CD4-positive, alpha-beta T cell treated with Interleukin-6 at 100 ng/mL for 8 hours (primary cell): ENCODE measurements around the gene SLX1A.
"Not testable (repeated sequence)": the region's sequence is repeated elsewhere in the genome, so short reads cannot be mapped to it uniquely, and the experiment has no call there.

Experiments used
- DNase-seq: peaks from one replicate; pipeline ENCODE4 v3.0.0-alpha.2; 2020; ENCODE audit warnings: mixed read lengths, low spot score

SLX1A gene

DNA sequence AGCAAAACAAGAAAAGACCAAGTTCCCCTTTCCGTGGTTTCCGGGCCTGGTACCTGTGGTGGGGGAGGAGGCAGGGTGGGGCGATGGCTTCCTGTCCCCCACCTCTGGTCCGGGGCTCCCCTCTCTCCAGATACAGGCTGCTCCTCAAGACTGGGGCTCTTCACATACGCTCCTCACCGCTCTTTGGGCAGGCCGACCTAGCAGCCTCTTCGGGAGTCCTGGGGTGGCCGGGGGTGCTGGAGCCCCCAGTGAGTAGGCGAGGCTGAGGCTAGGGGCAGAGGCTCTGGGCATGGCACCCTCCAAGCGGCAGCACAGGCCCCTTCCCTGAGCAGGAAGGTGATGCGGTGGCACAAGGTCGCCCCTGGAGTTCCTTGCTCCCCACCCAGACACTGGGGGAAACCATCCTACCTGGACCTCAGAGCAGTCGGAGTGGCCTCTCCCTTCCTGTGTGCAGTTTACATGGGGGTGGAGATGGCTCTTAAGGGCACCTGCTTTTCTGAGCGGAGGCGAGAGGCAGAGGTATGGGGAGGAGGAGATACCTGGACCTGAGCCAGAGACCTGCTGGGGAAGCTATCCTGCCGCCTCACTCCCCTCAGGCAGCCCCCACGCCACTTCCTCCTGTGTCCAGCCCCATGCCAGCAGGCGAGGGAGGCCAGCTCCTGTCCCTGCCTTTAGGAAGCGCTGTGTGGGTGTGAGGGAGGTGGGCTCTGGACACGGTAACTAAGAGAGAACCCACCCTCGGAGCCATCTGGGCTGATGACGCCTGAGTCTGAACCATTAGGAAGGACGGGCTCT lies 9.4 kb upstream of the SLX1A start:
- peak; percentile 91 for DNase-seq

DNA sequence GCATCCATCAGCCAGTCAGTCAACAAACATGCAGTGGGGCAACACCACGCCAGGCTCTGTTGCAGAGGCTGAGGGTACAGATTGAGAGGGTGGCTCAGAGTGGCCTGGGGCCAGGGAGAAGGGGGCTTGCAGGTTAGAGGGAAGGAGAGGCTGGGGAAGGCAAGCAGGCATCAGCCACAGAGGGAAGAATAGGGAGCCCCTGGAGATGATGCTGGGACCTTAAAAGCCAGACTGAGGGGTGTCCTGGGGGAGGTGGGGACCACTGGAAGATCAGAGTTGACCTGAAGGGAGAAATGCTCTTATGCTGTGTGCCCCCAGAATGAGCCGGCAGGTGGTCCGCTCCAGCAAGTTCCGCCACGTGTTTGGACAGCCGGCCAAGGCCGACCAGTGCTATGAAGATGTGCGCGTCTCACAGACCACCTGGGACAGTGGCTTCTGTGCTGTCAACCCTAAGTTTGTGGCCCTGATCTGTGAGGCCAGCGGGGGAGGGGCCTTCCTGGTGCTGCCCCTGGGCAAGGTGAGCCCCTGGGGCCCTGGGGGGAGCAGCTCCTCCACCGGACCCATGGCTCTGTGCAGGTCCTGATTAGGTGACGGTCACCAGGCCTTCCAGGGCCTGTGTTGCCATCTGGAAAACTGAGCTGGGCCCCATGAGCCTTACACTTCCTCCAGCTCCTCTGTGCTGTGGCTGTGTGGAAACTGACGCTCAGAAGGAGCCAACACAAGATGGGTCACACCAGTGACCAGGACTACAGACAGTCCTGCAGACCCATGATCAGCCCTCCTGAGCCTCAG lies 8.6 kb upstream of the SLX1A start:
- DNase-seq: no peak

DNA sequence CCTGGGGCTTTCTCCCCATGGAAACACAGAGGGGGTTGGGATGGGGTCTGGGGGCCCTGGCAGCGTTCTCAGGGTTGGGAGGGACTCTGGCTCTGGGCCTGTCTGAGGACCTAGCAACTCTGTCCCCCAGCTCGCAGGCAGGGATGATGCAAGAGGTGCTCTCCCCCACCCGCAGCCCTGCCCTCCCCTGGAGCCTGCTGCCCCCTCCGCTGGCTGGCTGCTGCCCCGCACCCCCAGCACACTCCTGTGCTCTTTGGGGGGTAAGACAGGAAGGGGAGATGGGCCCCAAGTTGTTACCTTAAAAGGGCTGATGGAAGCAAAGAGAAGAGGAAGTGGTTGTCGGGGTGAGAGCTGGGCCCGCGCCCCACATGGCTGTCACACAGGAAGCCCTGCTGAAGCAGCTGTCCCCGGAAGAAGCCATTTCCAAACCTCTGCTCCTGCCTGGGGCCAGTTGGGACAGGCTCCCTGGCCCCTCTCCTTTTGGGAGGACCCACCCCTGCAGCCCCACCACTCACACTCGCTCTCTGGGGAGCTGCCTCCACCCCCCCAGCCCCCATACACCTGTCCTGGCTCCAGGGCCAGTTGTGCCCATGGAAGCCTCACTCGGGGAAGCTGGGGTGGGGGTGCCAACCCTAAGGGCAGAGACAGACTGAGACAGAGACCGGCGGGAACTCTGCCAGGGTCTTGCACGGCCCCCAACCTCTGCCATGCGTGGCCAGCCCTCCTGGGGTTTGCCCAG lies 7.8 kb upstream of the SLX1A start:
- peak; percentile 94 for DNase-seq

DNA sequence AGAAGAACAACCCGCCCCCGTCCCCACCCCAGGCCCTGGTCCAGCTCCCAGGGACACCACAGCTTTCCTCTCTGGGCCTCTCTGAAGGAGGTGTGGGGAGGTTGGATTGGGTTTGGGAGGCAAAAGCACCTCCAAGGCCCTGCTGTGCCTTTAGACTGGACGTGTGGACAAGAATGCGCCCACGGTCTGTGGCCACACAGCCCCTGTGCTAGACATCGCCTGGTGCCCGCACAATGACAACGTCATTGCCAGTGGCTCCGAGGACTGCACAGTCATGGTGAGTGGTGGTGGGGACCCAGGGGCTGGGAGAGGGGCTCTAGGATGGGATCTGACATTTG lies 7.3 kb upstream of the SLX1A start:
- DNase-seq: no peak

DNA sequence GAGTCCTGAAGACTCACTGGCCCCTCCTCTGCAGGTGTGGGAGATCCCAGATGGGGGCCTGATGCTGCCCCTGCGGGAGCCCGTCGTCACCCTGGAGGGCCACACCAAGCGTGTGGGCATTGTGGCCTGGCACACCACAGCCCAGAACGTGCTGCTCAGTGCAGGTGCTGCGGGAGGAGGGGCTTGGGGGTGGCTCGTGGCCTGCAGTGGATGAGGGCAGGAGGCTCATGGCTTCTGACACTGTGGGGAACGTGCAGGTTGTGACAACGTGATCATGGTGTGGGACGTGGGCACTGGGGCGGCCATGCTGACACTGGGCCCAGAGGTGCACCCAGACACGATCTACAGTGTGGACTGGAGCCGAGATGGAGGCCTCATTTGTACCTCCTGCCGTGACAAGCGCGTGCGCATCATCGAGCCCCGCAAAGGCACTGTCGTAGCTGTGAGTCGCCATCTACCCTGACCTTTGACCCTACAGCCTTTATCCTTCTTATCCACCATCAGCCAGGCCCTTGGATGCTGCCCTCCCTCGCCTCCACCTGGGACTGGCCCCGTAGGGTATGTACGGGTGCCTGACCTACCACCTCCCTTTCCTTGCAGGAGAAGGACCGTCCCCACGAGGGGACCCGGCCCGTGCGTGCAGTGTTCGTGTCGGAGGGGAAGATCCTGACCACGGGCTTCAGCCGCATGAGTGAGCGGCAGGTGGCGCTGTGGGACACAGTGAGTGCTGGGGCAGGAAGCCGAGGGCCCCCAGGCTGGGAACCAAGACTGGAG lies 6.7 kb upstream of the SLX1A start:
- DNase-seq: peak; percentile 85

DNA sequence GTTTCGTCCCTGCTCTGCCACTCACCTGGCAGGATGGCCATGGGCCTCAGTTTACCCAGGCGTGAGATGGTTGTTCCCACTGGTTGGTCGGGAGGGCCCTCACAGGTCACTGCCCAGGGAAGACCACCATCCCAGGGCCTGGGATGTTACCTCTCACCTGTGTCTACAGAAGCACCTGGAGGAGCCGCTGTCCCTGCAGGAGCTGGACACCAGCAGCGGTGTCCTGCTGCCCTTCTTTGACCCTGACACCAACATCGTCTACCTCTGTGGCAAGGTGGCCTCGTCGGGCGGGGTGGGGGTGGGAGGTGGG lies 6.2 kb upstream of the SLX1A start:
- no peak for DNase-seq

DNA sequence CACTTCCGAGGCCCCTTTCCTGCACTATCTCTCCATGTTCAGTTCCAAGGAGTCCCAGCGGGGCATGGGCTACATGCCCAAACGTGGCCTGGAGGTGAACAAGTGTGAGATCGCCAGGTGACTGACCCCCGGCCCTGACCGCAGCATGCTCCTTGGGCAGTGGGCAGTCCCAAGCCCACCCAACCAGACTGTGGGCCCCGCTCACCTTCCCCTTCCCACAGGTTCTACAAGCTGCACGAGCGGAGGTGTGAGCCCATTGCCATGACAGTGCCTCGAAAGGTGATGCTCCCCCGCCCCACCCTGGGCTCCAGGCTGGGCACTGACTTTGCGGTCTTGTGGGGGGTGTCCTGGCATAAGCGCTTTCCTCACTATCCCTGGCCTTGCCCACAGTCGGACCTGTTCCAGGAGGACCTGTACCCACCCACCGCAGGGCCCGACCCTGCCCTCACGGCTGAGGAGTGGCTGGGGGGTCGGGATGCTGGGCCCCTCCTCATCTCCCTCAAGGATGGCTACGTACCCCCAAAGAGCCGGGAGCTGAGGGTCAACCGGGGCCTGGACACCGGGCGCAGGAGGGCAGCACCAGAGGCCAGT lies 5.6 kb upstream of the SLX1A start:
- DNase-seq: no peak

DNA sequence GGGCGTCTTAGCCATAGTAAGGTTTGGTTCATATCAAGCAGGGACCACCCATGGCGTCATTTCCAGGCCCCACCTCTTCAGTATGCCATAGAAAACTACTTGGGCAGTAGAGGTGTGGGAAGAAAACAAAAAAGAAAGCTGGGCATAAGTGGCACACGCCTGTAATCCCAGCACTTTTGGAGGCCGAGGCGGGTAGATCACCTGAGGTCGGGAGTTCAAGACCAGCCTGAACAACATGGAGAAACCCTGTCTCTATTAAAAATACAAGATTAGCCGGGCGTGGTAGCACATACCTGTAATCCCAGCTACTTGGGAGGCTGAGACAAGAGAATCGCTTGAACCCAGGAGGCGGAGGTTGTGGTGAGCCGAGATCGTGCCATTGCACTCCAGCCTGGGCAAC lies 2.5 kb upstream of the SLX1A start:
- DNase-seq: not testable (repeated sequence)

DNA sequence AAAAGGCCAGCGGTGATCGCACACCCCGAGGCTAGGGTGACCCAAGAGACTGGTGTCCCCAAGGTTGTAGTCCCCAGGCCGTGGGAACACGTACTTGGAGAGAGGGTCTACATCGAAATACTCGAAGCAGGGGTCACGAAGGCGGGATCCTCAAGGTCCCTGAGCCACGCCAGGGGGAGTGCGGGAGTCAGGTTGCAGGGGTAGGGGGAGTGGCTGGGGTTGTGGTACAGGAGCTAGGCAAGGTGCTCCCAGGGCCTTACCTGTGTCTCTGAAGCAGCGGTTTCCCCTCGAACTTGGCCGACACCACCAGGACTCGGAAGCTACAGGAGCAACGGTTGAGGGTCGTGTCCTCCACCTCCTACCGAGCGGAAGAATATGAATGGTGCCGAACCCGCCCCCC lies 577 bp upstream of the SLX1A start:
- not testable (repeated sequence) for DNase-seq

DNA sequence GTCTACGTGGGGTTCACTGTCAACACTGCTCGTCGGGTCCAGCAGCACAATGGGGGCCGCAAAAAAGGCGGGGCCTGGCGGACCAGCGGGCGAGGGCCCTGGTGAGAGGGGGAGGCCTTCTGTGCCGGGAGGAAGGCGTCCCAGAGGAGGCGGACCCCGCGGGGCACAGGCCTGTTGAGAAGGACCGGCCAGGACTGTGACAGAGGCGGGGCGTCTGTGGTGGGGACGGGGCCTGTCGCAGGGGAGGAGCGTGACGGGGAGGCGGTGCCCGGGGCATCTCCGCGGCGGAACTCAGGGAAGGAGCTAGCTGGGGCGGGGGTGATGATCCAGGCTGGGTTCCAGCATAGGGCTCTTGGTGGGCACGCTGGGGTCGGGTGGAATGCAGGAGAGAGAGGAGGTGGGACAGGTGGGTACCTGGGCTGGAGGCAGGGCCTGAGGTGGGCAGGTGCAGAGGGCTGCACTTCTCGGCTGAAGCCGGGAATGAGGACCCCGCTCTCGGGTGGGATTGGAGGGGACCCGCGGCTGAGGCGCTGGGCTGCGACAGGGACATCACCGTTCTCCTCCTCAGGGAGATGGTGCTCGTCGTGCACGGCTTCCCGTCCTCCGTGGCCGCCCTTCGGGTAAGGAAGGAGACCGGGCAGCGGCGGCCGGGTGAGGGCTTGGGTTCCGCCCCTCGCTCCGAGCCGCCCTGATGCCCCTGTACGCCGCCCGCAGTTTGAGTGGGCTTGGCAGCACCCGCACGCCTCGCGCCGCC lies 674 bp downstream of the SLX1A start:
- not testable (repeated sequence) for DNase-seq

DNA sequence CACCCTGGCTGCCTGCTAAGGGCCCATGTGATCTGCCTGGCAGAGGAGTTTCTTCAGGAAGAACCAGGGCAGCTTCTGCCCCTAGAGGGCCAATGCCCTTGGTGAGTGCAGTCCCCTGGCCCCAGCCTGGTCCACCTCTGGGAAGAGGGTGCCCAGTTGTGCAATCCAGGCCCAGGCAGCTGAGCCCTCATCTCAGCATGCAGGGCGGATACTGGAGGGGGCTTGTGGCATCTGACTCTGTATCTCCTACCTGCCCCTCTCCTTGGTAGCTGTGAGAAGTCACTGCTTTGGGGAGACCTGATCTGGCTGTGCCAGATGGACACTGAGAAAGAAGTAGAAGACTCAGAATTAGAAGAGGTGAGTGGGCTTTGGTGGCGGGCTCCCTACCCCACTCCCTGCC lies 3.3 kb downstream of the SLX1A start:
- DNase-seq: not testable (repeated sequence)

DNA sequence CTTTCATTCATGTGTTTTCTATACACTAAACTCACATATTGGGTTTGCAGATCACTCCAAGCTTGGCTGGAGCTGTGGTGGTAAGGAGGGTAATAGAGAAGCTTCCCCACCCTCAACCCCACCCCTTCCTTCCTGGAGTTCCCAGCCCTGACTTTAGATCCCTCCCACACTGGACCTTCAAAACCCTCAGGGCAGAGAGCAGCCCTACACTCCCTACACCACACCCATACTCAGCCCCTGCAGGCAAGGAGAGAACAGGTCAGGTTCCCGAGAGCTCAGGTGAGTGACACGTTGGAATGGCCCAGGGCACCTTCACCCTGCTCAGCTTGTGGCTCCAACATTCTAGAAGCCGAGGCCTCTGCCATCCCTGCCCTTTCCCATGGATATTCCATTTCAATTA lies 5.4 kb downstream of the SLX1A start, which contains the start of gene SULT1A3:
TSS of gene SULT1A3 (plus strand) at position 207 of the 400 bp plus-strand sequence. CDS start 1,474 bp downstream, outside the sequence.
- DNase-seq: not testable (repeated sequence)

DNA sequence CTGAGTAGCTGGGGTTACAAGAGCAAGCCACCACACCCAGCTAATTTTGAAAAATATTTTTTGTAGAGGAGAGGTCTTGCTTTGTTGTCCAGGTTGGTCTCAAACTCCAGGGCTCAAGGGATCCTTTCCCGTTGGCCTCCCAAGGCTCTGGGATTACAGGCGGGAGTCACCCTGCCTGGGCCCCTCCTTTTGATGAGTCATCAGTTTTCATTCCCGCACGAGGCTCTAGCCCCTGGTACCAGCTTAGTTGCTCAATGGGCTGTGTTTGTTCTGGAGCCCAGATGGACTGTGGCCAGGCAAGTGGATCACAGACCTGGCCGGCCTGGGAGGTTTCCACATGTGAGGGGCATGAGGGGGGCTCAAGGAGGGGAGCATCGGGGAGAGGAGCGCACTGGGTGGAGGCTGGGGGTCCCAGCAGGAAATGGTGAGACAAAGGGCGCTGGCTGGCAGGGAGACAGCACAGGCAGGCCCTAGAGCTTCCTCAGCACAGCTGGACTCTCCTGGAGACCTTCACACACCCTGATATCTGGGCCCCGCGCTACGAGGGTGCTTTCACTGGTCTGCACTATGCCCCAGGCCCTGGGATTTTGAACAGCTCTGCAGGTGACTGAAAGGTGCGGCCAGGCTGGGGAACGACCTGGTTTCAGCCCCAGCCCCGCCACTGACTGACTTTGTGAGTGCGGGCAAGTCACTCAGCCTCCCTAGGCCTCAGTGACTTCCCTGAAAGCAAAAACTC lies 6.1 kb downstream of the SLX1A start:
- not testable (repeated sequence) for DNase-seq

DNA sequence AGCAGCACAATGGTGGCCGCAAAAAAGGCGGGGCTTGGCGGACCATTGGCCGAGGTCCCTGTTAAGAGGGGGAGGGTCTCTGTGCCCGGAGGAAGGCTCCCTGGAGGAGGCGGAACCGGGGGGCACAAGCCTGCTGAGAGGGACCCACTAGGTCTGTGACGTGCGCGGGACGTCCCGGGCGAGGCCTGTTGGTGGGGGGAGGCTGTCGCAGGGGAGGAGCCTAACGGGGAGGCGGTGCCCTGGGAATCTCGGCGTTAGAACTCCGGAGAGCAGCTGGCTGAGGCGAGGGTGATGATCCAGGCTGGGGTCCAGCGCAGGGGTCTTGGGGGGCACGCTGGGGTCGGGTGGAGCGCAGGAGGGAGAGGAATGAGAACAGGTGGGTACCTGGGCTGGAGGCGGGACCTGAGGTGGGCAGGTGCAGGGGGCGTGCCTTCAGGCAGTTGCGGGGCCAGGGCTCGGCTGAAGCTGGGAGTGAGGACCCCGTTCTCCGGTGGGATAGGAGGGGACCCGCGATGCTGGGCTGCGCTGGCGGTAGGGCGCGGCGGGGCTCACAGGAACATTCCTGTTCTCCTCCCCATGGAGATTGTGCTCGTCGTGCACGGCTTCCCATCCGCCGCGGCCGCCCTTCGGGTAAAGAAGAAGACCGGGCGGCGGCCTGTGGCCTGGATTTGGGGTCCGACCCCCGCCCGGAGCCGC lies 12.0 kb downstream of the SLX1A start:
- not testable (repeated sequence) for DNase-seq

DNA sequence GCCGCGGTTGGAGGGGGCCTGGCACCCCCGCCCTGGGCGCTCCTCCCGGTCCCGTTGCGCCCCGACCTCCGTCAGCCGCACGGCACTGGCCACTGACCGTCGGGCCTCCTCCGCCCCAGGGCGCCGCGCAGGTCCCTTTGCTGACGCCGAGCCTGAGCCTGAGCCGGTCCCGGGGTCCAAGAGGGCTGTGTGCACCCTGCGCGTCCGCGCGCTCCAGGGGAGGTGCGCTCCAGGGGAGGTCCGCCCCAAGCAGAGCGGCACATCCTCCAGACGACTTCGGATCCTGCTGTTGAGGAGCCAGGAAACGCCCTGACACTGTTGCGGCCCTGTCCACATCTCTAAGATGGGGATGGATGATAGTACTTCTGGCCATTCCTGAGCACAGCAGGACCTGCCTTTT lies 12.6 kb downstream of the SLX1A start:
- not testable (repeated sequence) for DNase-seq

DNA sequence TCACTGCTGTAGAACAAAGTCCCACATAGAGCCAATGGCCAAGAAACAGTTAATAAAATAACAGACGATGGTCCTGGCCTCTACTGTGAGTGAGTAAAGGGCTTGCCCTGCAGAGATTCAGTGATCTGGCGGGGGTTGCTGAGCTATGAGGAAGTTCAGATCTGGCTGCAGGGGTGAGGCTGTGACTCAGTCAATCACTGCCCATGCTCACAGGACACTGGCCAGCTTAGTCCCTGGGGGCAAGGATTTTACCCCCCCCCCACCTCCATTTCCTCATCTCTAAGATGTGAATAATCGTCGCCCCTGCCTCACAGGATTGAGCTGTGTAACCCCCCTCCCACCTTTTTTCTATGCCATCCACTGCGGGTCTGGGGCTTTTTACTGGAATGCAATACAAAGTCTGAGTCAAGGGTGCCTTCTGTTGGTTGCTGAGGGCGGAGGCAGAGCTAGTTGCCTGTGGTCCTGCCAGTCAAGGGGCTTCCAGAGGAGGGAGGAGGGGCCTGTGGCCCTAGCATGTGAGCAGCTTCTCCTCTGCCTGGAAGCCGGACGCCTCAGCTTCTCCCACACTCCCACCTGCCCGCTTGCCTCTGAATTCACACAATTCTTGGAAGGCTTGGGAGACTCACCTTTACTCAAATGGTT lies 13.5 kb downstream of the SLX1A start:
- not testable (repeated sequence) for DNase-seq

DNA sequence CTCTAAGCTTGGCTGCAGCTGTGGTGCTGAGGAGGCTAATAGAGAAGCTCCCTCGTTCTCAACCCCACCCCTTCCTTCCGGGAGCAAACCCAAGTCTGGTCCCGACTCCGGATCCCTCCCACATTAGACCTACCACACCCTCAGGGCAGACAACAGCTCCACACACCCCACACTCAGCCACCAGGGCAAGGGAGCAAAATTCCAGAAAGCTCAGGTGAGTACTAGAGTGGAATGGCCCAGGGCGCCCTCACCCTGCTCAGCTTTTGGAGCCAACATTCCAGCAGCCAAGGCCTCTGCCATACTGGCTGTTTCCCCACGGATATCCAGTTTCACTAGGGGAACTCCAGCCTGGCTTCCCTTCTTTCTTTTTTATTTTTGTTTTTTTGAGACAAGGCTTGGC lies 15.4 kb downstream of the SLX1A start:
- not testable (repeated sequence) for DNase-seq

DNA sequence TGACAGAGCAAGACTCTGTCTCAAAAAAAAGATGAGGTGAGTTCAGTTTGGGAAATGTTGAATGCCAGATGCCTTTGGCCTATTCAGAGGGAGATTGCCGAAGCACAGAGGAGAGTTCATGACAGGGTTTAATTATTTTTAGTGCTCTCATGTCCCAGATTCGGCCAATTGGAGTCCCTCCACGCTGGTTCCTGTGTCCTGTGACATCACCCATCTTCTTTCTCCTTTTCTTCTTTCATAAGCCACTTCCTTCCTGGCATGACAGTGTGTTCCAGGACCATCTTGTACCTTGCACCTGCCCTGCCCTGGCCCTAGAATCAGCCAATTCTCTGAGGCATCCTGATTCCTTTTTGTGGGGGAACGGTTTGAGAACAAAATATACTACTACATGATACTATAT lies 17.7 kb downstream of the SLX1A start:
- not testable (repeated sequence) for DNase-seq

DNA sequence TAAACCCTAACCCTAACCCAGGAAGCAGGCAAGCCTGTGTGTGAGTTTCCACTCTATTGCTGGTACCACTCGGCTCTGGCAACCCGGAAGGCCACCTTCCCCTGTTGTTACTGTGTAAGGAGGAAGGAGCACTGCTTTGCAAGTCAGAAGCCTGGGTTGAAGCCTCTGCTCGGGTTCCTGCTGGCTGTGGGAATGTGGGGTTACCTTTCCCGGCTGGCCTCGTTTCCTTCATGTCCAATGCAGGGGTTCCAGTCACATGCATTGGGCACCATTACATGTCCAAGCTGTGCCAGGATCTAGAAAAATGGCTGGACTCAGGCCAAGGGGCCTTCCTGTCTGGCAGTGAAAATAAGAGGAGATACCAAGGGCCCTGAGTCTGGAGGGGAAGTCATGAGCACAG lies 23.4 kb downstream of the SLX1A start:
- not testable (repeated sequence) for DNase-seq
